OCI-LY3 (cell line): Measurements from ENCODE around the gene KRT15.

ENCODE experiments used
- CTCF ChIP-seq: fragments of 200-600, 300-600 bp; sonication (generic); IDR thresholded peaks from 2 replicates; pipeline ENCODE4 v1.5.1; 2014; ENCODE audit warnings: antibody characterized with exemption, low read length, low read depth
- EZH2phosphoT487 ChIP-seq: fragments of 200-600 bp; shearing (Covaris generic); IDR thresholded peaks from 2 replicates; pipeline ENCODE4 v1.6.1; 2018; ENCODE audit warnings: antibody characterized with exemption, mixed run types, low read depth

GRCh38 chr17:41551365-41551764 lies 32.7 kb upstream of the KRT15 start:
- no peak for TF ChIP-seq CTCF
- TF ChIP-seq EZH2phosphoT487 = no peak
